OCI-LY1 (cell line): ENCODE data around the gene DOCK1.

Experiments used
- H2AFZ ChIP-seq: fragments of 200-600 bp; sonication (generic), shearing (Covaris generic); 2 replicates; pipeline ENCODE4 v1.6.0; 2014; ENCODE audit warnings: antibody characterized with exemption, mild to moderate bottlenecking, low read length
- H3F3A ChIP-seq: fragments of 200-600 bp; sonication (generic), shearing (Covaris generic); 2 replicates; pipeline ENCODE4 v1.6.0; 2014; ENCODE audit warnings: mild to moderate bottlenecking, antibody characterized with exemption, low read length, moderate library complexity; ENCODE audit not compliant: insufficient read depth
- H3K27ac ChIP-seq: fragments of 200-600 bp; sonication (generic); 2 replicates; pipeline ENCODE4 v1.5.1; 2014; ENCODE audit warnings: low read length, mixed run types, mild to moderate bottlenecking, low read depth; ENCODE audit not compliant: poor library complexity, severe bottlenecking
- H3K27me3 ChIP-seq: fragments of 200-600 bp; sonication (generic); 2 replicates; pipeline ENCODE4 v1.6.0; 2014; ENCODE audit warnings: antibody characterized with exemption, mild to moderate bottlenecking, low read length, moderate library complexity; ENCODE audit not compliant: insufficient read depth
- H3K36me3 ChIP-seq: fragments of 200-600 bp; sonication (generic); 2 replicates; pipeline ENCODE4 v1.6.1; 2014; ENCODE audit warnings: mild to moderate bottlenecking, antibody characterized with exemption, low read length, moderate library complexity, mixed read lengths; ENCODE audit not compliant: insufficient read depth
- H3K4me1 ChIP-seq: fragments of 200-600 bp; sonication (generic); 2 replicates; pipeline ENCODE4 v1.5.1; 2014; ENCODE audit warnings: mild to moderate bottlenecking, low read length, moderate library complexity; ENCODE audit not compliant: insufficient read depth, severe bottlenecking
- H3K4me2 ChIP-seq: fragments of 200-600 bp; sonication (generic), shearing (Covaris generic); 2 replicates; pipeline ENCODE4 v1.6.1; 2014; ENCODE audit warnings: low read length
- H3K4me3 ChIP-seq: fragments of 200-600 bp; sonication (generic); 2 replicates; pipeline ENCODE4 v1.5.1; 2014; ENCODE audit warnings: low read length, low read depth, mild to moderate bottlenecking, mixed read lengths; ENCODE audit not compliant: poor library complexity, severe bottlenecking
- H3K79me2 ChIP-seq: fragments of 200-600 bp; shearing (Covaris generic); 2 replicates; pipeline ENCODE4 v1.6.1; 2016; ENCODE audit warnings: mixed run types, low read length, mixed read lengths; ENCODE audit not compliant: insufficient read depth
- H3K9ac ChIP-seq: fragments of 200-600 bp; sonication (generic), shearing (Covaris generic); 2 replicates; pipeline ENCODE4 v1.6.1; 2014; ENCODE audit warnings: mild to moderate bottlenecking, low read length, mixed read lengths
- H3K9me2 ChIP-seq: fragments of 200-600 bp; sonication (generic), shearing (Covaris generic); 2 replicates; pipeline ENCODE4 v1.6.1; 2014; ENCODE audit warnings: low read depth, mild to moderate bottlenecking, low read length, mixed read lengths
- H3K9me3 ChIP-seq: fragments of 200-600 bp; shearing (Covaris generic); 2 replicates; pipeline ENCODE4 v1.6.1; 2014; ENCODE audit warnings: low read length, mixed read lengths
- H4K20me1 ChIP-seq: fragments of 200-600 bp; sonication (generic), shearing (Covaris generic); 2 replicates; pipeline ENCODE4 v1.6.0; 2016; ENCODE audit warnings: mild to moderate bottlenecking, low read length; ENCODE audit not compliant: insufficient read depth
- EZH2 ChIP-seq: fragments of 200-600 bp; sonication (generic), shearing (Covaris generic); IDR thresholded peaks from 2 replicates; pipeline ENCODE4 v1.8.0; 2017; ENCODE audit warnings: borderline replicate concordance, mixed run types, mild to moderate bottlenecking, antibody characterized with exemption, low read length, moderate library complexity, mixed read lengths
- TF ChIP-seq, protein P1 (sequence below): fragments of 200-600 bp; sonication (generic), shearing (Covaris generic); IDR thresholded peaks from 2 replicates; pipeline ENCODE4 v1.5.1; 2017; ENCODE audit warnings: mild to moderate bottlenecking, antibody characterized with exemption, low read length, moderate library complexity, mixed read lengths

Gene DOCK1

GRCh38 chr10:126979311-126979710 is 74.1 kb downstream of the DOCK1 start:
- no peaks in the 10 kb centered on the region for H4K20me1 ChIP-seq
- no peak overlapping the region for H3K9ac ChIP-seq
- no peaks in the 10 kb centered on the region for H3K79me2 ChIP-seq
- TF ChIP-seq, protein P1, sequence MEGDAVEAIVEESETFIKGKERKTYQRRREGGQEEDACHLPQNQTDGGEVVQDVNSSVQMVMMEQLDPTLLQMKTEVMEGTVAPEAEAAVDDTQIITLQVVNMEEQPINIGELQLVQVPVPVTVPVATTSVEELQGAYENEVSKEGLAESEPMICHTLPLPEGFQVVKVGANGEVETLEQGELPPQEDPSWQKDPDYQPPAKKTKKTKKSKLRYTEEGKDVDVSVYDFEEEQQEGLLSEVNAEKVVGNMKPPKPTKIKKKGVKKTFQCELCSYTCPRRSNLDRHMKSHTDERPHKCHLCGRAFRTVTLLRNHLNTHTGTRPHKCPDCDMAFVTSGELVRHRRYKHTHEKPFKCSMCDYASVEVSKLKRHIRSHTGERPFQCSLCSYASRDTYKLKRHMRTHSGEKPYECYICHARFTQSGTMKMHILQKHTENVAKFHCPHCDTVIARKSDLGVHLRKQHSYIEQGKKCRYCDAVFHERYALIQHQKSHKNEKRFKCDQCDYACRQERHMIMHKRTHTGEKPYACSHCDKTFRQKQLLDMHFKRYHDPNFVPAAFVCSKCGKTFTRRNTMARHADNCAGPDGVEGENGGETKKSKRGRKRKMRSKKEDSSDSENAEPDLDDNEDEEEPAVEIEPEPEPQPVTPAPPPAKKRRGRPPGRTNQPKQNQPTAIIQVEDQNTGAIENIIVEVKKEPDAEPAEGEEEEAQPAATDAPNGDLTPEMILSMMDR = no peak
- no peaks in the 10 kb centered on the region for H3K27me3 ChIP-seq
- no peaks in the 10 kb centered on the region for H3K36me3 ChIP-seq
- no peak overlapping the region for H3K4me2 ChIP-seq
- H3F3A ChIP-seq = no peaks in the 10 kb centered on the region
- H3K9me3 ChIP-seq = no peaks in the 10 kb centered on the region
- H3K4me3 ChIP-seq = no peak overlapping the region
- no peaks in the 10 kb centered on the region for H3K9me2 ChIP-seq
- H3K4me1 ChIP-seq = no peaks in the 10 kb centered on the region
- H2AFZ ChIP-seq = no peak overlapping the region
- H3K27ac ChIP-seq = no peak overlapping the region

GRCh38 chr10:126993208-126993607 is 88.0 kb downstream of the DOCK1 start:
- Histone ChIP-seq H3K27me3 (no peaks in the 10 kb centered on the region), H3K9me3 (no peaks in the 10 kb centered on the region), H3K9me2 (no peaks in the 10 kb centered on the region), H2AFZ (no peak overlapping the region), H4K20me1 (no peaks in the 10 kb centered on the region), H3K4me2 (no peak overlapping the region), H3K79me2 (no peaks in the 10 kb centered on the region), H3F3A (no peaks in the 10 kb centered on the region), H3K4me1 (no peaks in the 10 kb centered on the region), H3K27ac (no peak overlapping the region), H3K9ac (no peak overlapping the region), H3K36me3 (no peaks in the 10 kb centered on the region), H3K4me3 (no peak overlapping the region)
- TF ChIP-seq, protein P1 = no peak
- no peak for TF ChIP-seq EZH2

GRCh38 chr10:126997801-126998590 is 92.8 kb downstream of the DOCK1 start:
- Histone ChIP-seq H3K4me1 (no peaks in the 10 kb centered on the region), H2AFZ (no peak overlapping the region), H3K79me2 (no peaks in the 10 kb centered on the region), H3K4me3 (no peak overlapping the region), H3K36me3 (no peaks in the 10 kb centered on the region), H3K9me2 (no peaks in the 10 kb centered on the region), H3F3A (no peaks in the 10 kb centered on the region), H3K9me3 (no peaks in the 10 kb centered on the region), H3K4me2 (no peak overlapping the region), H3K9ac (no peak overlapping the region), H3K27ac (no peak overlapping the region), H4K20me1 (no peaks in the 10 kb centered on the region), H3K27me3 (no peaks in the 10 kb centered on the region)
- TF ChIP-seq EZH2 = no peak
- TF ChIP-seq, protein P1 = no peak
